Activated T-helper 17 cell treated with anti-CD3 and anti-CD28 coated beads, Interleukin-2, amount 50 U/mL, for 72 hours (primary cell): ENCODE measurements around the gene FAM219A. TPM values are rescaled to one million over a fixed set of nuclear protein-coding genes. Genes with fewer than 3 reads are reported as not detected.
"Not testable (repeated sequence)": the region's sequence is repeated elsewhere in the genome, so short reads cannot be mapped to it uniquely, and the experiment has no call there.

Experiments
- ATAC-seq: fragments of 150-1000 bp; cut with Tn5 transposase; replicated peaks from 2 replicates; pipeline ENCODE4 v1.10.0; 2021; ENCODE audit warnings: mild to moderate bottlenecking, moderate library complexity
- H3K27ac Mint-ChIP-seq: one replicate; pipeline ENCODE4 v1.8.0; 2022; ENCODE audit warnings: mixed read lengths
- H3K27me3 Mint-ChIP-seq: one replicate; pipeline ENCODE4 v1.8.0; 2022; ENCODE audit warnings: mixed read lengths
- H3K36me3 Mint-ChIP-seq: one replicate; pipeline ENCODE4 v1.8.0; 2022; ENCODE audit warnings: low read depth, mild to moderate bottlenecking, mixed read lengths
- H3K4me1 Mint-ChIP-seq: one replicate; pipeline ENCODE4 v1.8.0; 2022; ENCODE audit warnings: mixed read lengths
- H3K4me3 Mint-ChIP-seq: one replicate; pipeline ENCODE4 v1.8.0; 2022; ENCODE audit warnings: mild to moderate bottlenecking, mixed read lengths
- H3K9me3 Mint-ChIP-seq: one replicate; pipeline ENCODE4 v1.8.0; 2022; ENCODE audit warnings: mixed read lengths
- total RNA-seq, 2 donors: library from RNA; stranded (reverse); gene quantifications; one replicate each; pipeline ENCODE4 v1.2.3, GENCODE V29; 2022

FAM219A gene
- total RNA-seq, 2 donors from 2014 or later = 12.5 to 12.9 TPM

GRCh38 chr9:34363619-34364351, 94.6 kb downstream of the FAM219A start:
- Mint-ChIP-seq H3K4me3 (no peak overlapping the region), H3K27ac (no peak overlapping the region), H3K9me3 (peaks cover 3% of the 10 kb centered on the region), H3K4me1 (no peaks in the 10 kb centered on the region), H3K36me3 (no peaks in the 10 kb centered on the region), H3K27me3 (no peaks in the 10 kb centered on the region)
- no peak for ATAC-seq

- H3K27ac Mint-ChIP-seq = no peak overlapping the region
- no peaks in the 10 kb centered on the region for H3K27me3 Mint-ChIP-seq
- H3K4me3 Mint-ChIP-seq = no peak overlapping the region
- H3K9me3 Mint-ChIP-seq = peaks cover 5% of the 10 kb centered on the region
- no peaks in the 10 kb centered on the region for H3K4me1 Mint-ChIP-seq
- no peak for ATAC-seq
- H3K36me3 Mint-ChIP-seq = no peaks in the 10 kb centered on the region
Observed at GRCh38 chr9:34362614-34363214, 95.7 kb downstream of the FAM219A start.

GRCh38 chr9:34352957-34353356, 105.4 kb downstream of the FAM219A start:
- not testable (repeated sequence) for ATAC-seq

GRCh38 chr9:34352122-34352652, 106.2 kb downstream of the FAM219A start:
- H3K9me3 Mint-ChIP-seq, H3K27me3 Mint-ChIP-seq, H3K27ac Mint-ChIP-seq, H3K4me3 Mint-ChIP-seq, H3K4me1 Mint-ChIP-seq, ATAC-seq: not testable (repeated sequence)
- H3K36me3 Mint-ChIP-seq = peaks cover 25% of the 10 kb centered on the region

More at GRCh38 chr9:34352957-34353356, 105.4 kb downstream of the FAM219A start:
- not testable (repeated sequence) for H3K4me1 Mint-ChIP-seq, H3K27ac Mint-ChIP-seq, H3K9me3 Mint-ChIP-seq, H3K27me3 Mint-ChIP-seq, H3K4me3 Mint-ChIP-seq
- H3K36me3 Mint-ChIP-seq = peaks cover 19% of the 10 kb centered on the region

DNA sequence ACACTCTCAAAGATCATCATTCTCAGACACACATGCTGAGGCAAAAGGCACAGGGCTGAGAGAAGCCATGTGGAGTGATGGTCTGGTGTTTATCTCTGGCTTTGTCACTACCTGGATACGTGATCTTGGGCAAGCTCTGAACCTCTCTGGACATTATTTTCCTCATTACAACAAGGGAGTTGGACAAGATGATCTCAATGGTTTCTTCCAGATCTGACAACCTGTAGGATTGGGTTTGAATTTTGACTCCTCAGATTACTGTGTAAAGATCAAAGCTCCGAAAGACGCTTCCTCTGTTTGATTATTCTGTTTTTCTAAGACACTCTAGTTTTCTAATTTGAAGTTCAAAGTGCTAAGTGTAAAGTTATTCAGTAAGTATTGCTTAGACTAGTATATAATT, 109.0 kb downstream of the FAM219A start:
- H3K9me3 Mint-ChIP-seq = no peaks in the 10 kb centered on the region
- no peak overlapping the region for H3K27ac Mint-ChIP-seq
- no peaks in the 10 kb centered on the region for H3K4me1 Mint-ChIP-seq
- ATAC-seq = no peak
- H3K4me3 Mint-ChIP-seq = no peak overlapping the region
- no peaks in the 10 kb centered on the region for H3K27me3 Mint-ChIP-seq
- peaks cover 24% of the 10 kb centered on the region for H3K36me3 Mint-ChIP-seq

Other genes starting within 250 kb of the FAM219A start
- gene KIF24, start 129.3 kb downstream of the FAM219A start, total RNA-seq = 1 to 10 TPM; 4.9 to 7.1 TPM
- 10 to 100 TPM; 31.2 to 34.9 TPM for gene NUDT2, start 129.0 kb downstream of the FAM219A start, total RNA-seq
- 1 to 10 TPM; 1.6 to 3.5 TPM for gene MYORG, start 81.7 kb downstream of the FAM219A start, total RNA-seq
- gene DNAI1, start 235 bp upstream of the FAM219A start, total RNA-seq = not detected
- not detected for gene ENHO, start 64.4 kb upstream of the FAM219A start, total RNA-seq
- not detected for gene CNTFR, start 131.2 kb upstream of the FAM219A start, total RNA-seq
- gene RPP25L, start 153.5 kb upstream of the FAM219A start, total RNA-seq = 10 to 100 TPM; 21.3 to 25.8 TPM
- 10 to 100 TPM; 78.4 to 96.4 TPM for gene DCTN3, start 161.9 kb upstream of the FAM219A start, total RNA-seq
- under 1 TPM; 0.17 to 0.42 TPM for gene ARID3C, start 170.5 kb upstream of the FAM219A start, total RNA-seq
- 10 to 100 TPM; 42.6 to 75.3 TPM for gene SIGMAR1, start 179.2 kb upstream of the FAM219A start, total RNA-seq
- 10 to 100 TPM; 48.3 to 66.7 TPM for gene GALT, start 188.1 kb upstream of the FAM219A start, total RNA-seq
- 10 to 100 TPM; 30.4 to 48.9 TPM for gene IL11RA, start 193.6 kb upstream of the FAM219A start, total RNA-seq
- gene CCL27, start 204.1 kb upstream of the FAM219A start, total RNA-seq = 1 to 10 TPM in 1 of 2 donors, under 1 TPM in 1; 0.78 to 1.6 TPM
- not detected for gene CCL19, start 232.7 kb upstream of the FAM219A start, total RNA-seq